ENCODE data around the gene RCSD1.

GRCh38 chr1:167635941-167636340 lies 5.9 kb downstream of the RCSD1 start:
- TF ChIP-seq REST (IDR thresholded peaks at IDR 0.05; ENCODE audit: insufficient replicate concordance, low read depth) (no peak), CTCF (IDR thresholded peaks at IDR 0.05; ENCODE audit: insufficient read depth, low read length) (no peak), POLR2AphosphoS5 (IDR thresholded peaks at IDR 0.05; ENCODE audit: low read depth) (no peak; the same call in 1 of the 2 replicates), GABPA (IDR thresholded peaks at IDR 0.05; ENCODE audit: low read depth) (no peak), SPI1 (IDR thresholded peaks at IDR 0.05; ENCODE audit: borderline replicate concordance, low read depth) (no peak)
